GM18868 (cell line): ENCODE results near the gene CORO7.

Source experiments
- ATAC-seq: cut with Tn5 transposase; IDR thresholded peaks from one replicate; pipeline ENCODE4 v1.9.1; 2021; ENCODE audit warnings: mild to moderate bottlenecking, moderate library complexity; ENCODE audit not compliant: unreplicated experiment

Gene CORO7

GRCh38 chr16:4373356-4373908 lies 43.0 kb downstream of the CORO7 start:
- ATAC-seq: no peak

- ATAC-seq: no peak
Observed at GRCh38 chr16:4372578-4373355, 43.6 kb downstream of the CORO7 start.

- no peak for ATAC-seq
Observed at GRCh38 chr16:4372001-4372577, 44.3 kb downstream of the CORO7 start.

GRCh38 chr16:4371357-4372000 lies 44.9 kb downstream of the CORO7 start, which contains the start of gene VASN:
VASN (plus strand) TSS chr16:4371848; CDS start chr16:4380878, 9,030 bp downstream.
- peak; percentile 79 for ATAC-seq

GRCh38 chr16:4370570-4371356 lies 45.6 kb downstream of the CORO7 start:
- ATAC-seq: no peak

- ATAC-seq: no peak
Observed at GRCh38 chr16:4370151-4370550, 46.2 kb downstream of the CORO7 start.

- ATAC-seq: no peak
Observed at GRCh38 chr16:4369007-4369733, 47.2 kb downstream of the CORO7 start.

- ATAC-seq: no peak
Observed at GRCh38 chr16:4367393-4367856, 49.0 kb downstream of the CORO7 start.

GRCh38 chr16:4366016-4366415 lies 50.4 kb downstream of the CORO7 start:
- no peak for ATAC-seq

- ATAC-seq: no peak
Observed at GRCh38 chr16:4365615-4366014, 50.8 kb downstream of the CORO7 start.

GRCh38 chr16:4365014-4365406 lies 51.4 kb downstream of the CORO7 start:
- peak; percentile 91 for ATAC-seq

GRCh38 chr16:4364196-4365013 lies 52.0 kb downstream of the CORO7 start:
- ATAC-seq: no peak

GRCh38 chr16:4362476-4363135 lies 53.8 kb downstream of the CORO7 start:
- ATAC-seq: no peak

GRCh38 chr16:4361944-4362311 lies 54.5 kb downstream of the CORO7 start:
- no peak for ATAC-seq

- no peak for ATAC-seq
Observed at GRCh38 chr16:4361033-4361943, 55.1 kb downstream of the CORO7 start.

- ATAC-seq: no peak
Observed at GRCh38 chr16:4360538-4361021, 55.8 kb downstream of the CORO7 start.

GRCh38 chr16:4359914-4360313 lies 56.5 kb downstream of the CORO7 start:
- ATAC-seq: no peak
